HepG2 (cell line): ENCODE results near the gene TSSK1B. TPM values are rescaled to one million over a fixed set of nuclear protein-coding genes. Genes with fewer than 3 reads are reported as not detected.

Experiments used
- ATAC-seq: fragments of 200-7000 bp; cut with Tn5 transposase; 3 replicates; pipeline ENCODE4 v1.9.1; 2020; ENCODE audit warnings: mild to moderate bottlenecking, moderate library complexity
- BruUV-seq: library from RNA; stranded (reverse); fragments of 400-500 nt; replicated peaks from 2 replicates; lab custom pipeline; 2021; lab: Mats Ljungman, UMichigan
- CTCF ChIA-PET: fragments of 300-600 bp; formaldehyde crosslinking; extraction: SDS; loops from one replicate; lab custom pipeline; 2021; ENCODE audit warnings: low total read pairs, inconsistent platforms, low intra/inter-chr PET ratio; lab: Yijun Ruan, JAX
- POLR2A ChIA-PET: fragments of 350-600 bp; sonication (Branson Sonifier 250); formaldehyde crosslinking; loops from one replicate; lab custom pipeline; 2020; ENCODE audit warnings: antibody characterized with exemption, inconsistent platforms; lab: Yijun Ruan, JAX
- DNase-seq: peaks from one replicate; pipeline ENCODE4 v3.0.0-alpha.2; 2015; ENCODE audit warnings: low spot score
- FAIRE-seq: peaks from 3 replicates; lab custom pipeline; 2011; peaks lifted over from hg19 to GRCh38; lab: Jason Lieb, UNC
- H2AFZ ChIP-seq: one replicate; pipeline ENCODE4 v1.6.1; 2011; ENCODE audit warnings: low read length, inconsistent platforms
- H3K27ac ChIP-seq: fragments of 300-600 bp; 3 replicates; pipeline ENCODE4 v1.8.0; 2011; ENCODE audit warnings: mixed run types, mild to moderate bottlenecking, mixed read lengths, low read length, inconsistent platforms; ENCODE audit not compliant: insufficient read depth; ENCODE audit errors: extremely low read length
- H3K27me3 ChIP-seq, 2 experiments: fragments of 200-600 bp in 1 of 2; 2 replicates in 1 of 2; 3 replicates in 1 of 2; pipeline versions ENCODE4 v1.6.0 to v1.8.0; 2011; ENCODE audit warnings: low read length in 2 of 2, mild to moderate bottlenecking in 2 of 2, moderate library complexity in 2 of 2, inconsistent platforms in 1 of 2; ENCODE audit not compliant: insufficient read depth in 2 of 2, control insufficient read depth in 1 of 2
- H3K36me3 ChIP-seq, 2 experiments: fragments of 200-600 bp in 1 of 2; replicated peaks in 1 of 2; 2 replicates in 1 of 2; 3 replicates in 1 of 2; pipeline versions ENCODE4 v1.5.1 to v1.8.0; 2011; ENCODE audit warnings: low read length in 2 of 2, inconsistent platforms in 1 of 2; ENCODE audit not compliant: insufficient read depth in 2 of 2, control insufficient read depth in 1 of 2
- H3K4me1 ChIP-seq: 2 replicates; pipeline ENCODE4 v1.5.1; 2012; ENCODE audit warnings: low read length, inconsistent platforms; ENCODE audit not compliant: insufficient read depth
- H3K4me2 ChIP-seq: 2 replicates; pipeline ENCODE4 v1.6.0; 2011; ENCODE audit warnings: low read depth, low read length, inconsistent platforms
- H3K4me3 ChIP-seq, 3 experiments: fragments of 200-600 bp in 1 of 3; sonication (generic), shearing (Covaris generic) in 1 of 3; replicated peaks in 1 of 3; 2 replicates each; pipeline ENCODE4 v1.5.1; 2011 to 2016; ENCODE audit warnings: low read length in 3 of 3, inconsistent platforms in 2 of 3, low read depth in 2 of 3, mild to moderate bottlenecking in 2 of 3, control low read depth in 1 of 3, mixed read lengths in 1 of 3; ENCODE audit not compliant: insufficient read depth in 1 of 3
- H3K79me2 ChIP-seq: one replicate; pipeline ENCODE4 v1.6.1; 2011; ENCODE audit warnings: low read length, inconsistent platforms; ENCODE audit not compliant: insufficient read depth
- H3K9ac ChIP-seq: 2 replicates; pipeline ENCODE4 v1.6.0; 2011; ENCODE audit warnings: mild to moderate bottlenecking, low read depth, low read length, inconsistent platforms; ENCODE audit not compliant: insufficient read depth
- H3K9me3 ChIP-seq: 2 replicates; pipeline ENCODE4 v1.5.1; 2012; ENCODE audit warnings: mild to moderate bottlenecking, low read length
- H4K20me1 ChIP-seq: 2 replicates; pipeline ENCODE4 v1.6.0; 2011; ENCODE audit warnings: inconsistent platforms, mild to moderate bottlenecking, low read length, moderate library complexity; ENCODE audit not compliant: insufficient read depth
- DPF2 ChIP-seq: sonication (generic); formaldehyde crosslinking; IDR thresholded peaks from 2 replicates; pipeline ENCODE4 v1.4.0; 2020; ENCODE audit warnings: mild to moderate bottlenecking, low read depth, missing genetic modification reagents, borderline replicate concordance
- FOXC1 ChIP-seq: sonication (generic); formaldehyde crosslinking; IDR thresholded peaks from 2 replicates; pipeline ENCODE4 v1.8.0; 2022; ENCODE audit warnings: mild to moderate bottlenecking, missing genetic modification reagents, borderline replicate concordance
- HNF4A ChIP-seq: sonication (generic); formaldehyde crosslinking; IDR thresholded peaks from 2 replicates; pipeline ENCODE4 v1.4.0; 2020; ENCODE audit warnings: missing genetic modification reagents
- ISX ChIP-seq: sonication (generic); formaldehyde crosslinking; conservative IDR thresholded peaks from 2 replicates; pipeline ENCODE4 v1.5.0; 2020; ENCODE audit warnings: missing genetic modification reagents
- PITX1 ChIP-seq: sonication (generic); formaldehyde crosslinking; IDR thresholded peaks from 2 replicates; pipeline ENCODE4 v1.5.1; 2020; ENCODE audit warnings: mild to moderate bottlenecking, missing genetic modification reagents
- RFX5 ChIP-seq: IDR thresholded peaks from 2 replicates; pipeline ENCODE4 v1.6.1; 2011; ENCODE audit warnings: low read depth, low read length, improper control_type of control experiment
- TCF12 ChIP-seq, 2 experiments: fragments of 450-650 bp in 1 of 2; sonication (generic) in 1 of 2; formaldehyde crosslinking in 1 of 2; IDR thresholded peaks; 2 replicates each; pipeline versions ENCODE4 v1.6.1 to v1.8.0; 2017 to 2022; ENCODE audit warnings: antibody characterized with exemption in 1 of 2, mild to moderate bottlenecking in 1 of 2, missing genetic modification reagents in 1 of 2, moderate library complexity in 1 of 2
- TOE1 ChIP-seq: sonication (generic); formaldehyde crosslinking; IDR thresholded peaks from 2 replicates; pipeline ENCODE4 v1.4.0; 2020; ENCODE audit warnings: mild to moderate bottlenecking, missing genetic modification reagents
- ZBTB1 ChIP-seq: sonication (generic); formaldehyde crosslinking; IDR thresholded peaks from 2 replicates; pipeline ENCODE4 v1.4.0; 2020; ENCODE audit warnings: missing genetic modification reagents, borderline replicate concordance
- ZNF557 ChIP-seq: sonication (generic); formaldehyde crosslinking; IDR thresholded peaks from 2 replicates; pipeline ENCODE4 v1.4.0; 2020; ENCODE audit warnings: missing genetic modification reagents
- ZNF746 ChIP-seq: sonication (generic); formaldehyde crosslinking; IDR thresholded peaks from 2 replicates; pipeline ENCODE4 v1.8.0; 2022; ENCODE audit warnings: mild to moderate bottlenecking, missing genetic modification reagents
- ZNF83 ChIP-seq: sonication (generic); formaldehyde crosslinking; IDR thresholded peaks from 2 replicates; pipeline ENCODE4 v1.4.0; 2020; ENCODE audit warnings: missing genetic modification reagents, mild to moderate bottlenecking, borderline replicate concordance
- WGBS: methylation state at CpG from one replicate; pipeline ENCODE4 v1.1.6; 2017; ENCODE audit warnings: low lambda C conversion rate; 5-methylcytosine and 5-hydroxymethylcytosine counted together
- in situ Hi-C: cut with HindIII; loops from 2 replicates; pipeline ENCODE4 v1.10.0; 2017; ENCODE audit warnings: low pct_unique_long_range_greater_than_20kb; ENCODE audit not compliant: extremely low pct_ligation_motif_present
- intact Hi-C: fragments of 100-400 bp; cut with micrococcal nuclease; formaldehyde crosslinking; loops from one replicate; pipeline ENCODE4 v1.10.0; 2022; ENCODE audit not compliant: unreplicated experiment
- polyA plus RNA-seq, 8 experiments: library from polyadenylated mRNA; depleted of rRNA in 3 of 8; stranded (reverse) in 7 of 8; unstranded in 1 of 8; fragments of >200 nt; fragmentation: Illumina TruSeq in 4 of 8; extraction: Trizol in 4 of 8; gene quantifications; 2 replicates each; pipeline versions ENCODE4 v1.2.1 to v1.2.3, GENCODE V29; 2011 to 2016; ENCODE audit warnings: low read depth in 4 of 8, missing spikeins in 1 of 8, mixed read lengths in 1 of 8; ENCODE audit not compliant: insufficient read depth in 1 of 8
- total RNA-seq, 5 experiments: library from RNA; depleted of rRNA; stranded (reverse); fragments of >200 nt; fragmentation: Illumina TruSeq; extraction: Trizol; gene quantifications; 2 replicates each; pipeline ENCODE4 v1.2.3, GENCODE V29; 2016; ENCODE audit warnings: low read depth in 1 of 5
- TF ChIP-seq, protein P1 (sequence below): fragments of 450-650 bp; IDR thresholded peaks from 2 replicates; pipeline ENCODE4 v1.6.1; 2017; ENCODE audit warnings: mild to moderate bottlenecking
- TF ChIP-seq, protein P2 (sequence below): sonication (generic); formaldehyde crosslinking; IDR thresholded peaks from 2 replicates; pipeline ENCODE4 v1.5.1; 2020; ENCODE audit warnings: mild to moderate bottlenecking, missing genetic modification reagents, borderline replicate concordance
- TF ChIP-seq, protein P3 (sequence below): sonication (generic); formaldehyde crosslinking; IDR thresholded peaks from 2 replicates; pipeline ENCODE4 v1.4.0; 2020; ENCODE audit warnings: mild to moderate bottlenecking, missing genetic modification reagents, borderline replicate concordance

Gene TSSK1B
- total and polyA plus RNA-seq, 2 of the 13 experiments (the other 11 are each of a cell fraction or from before 2014, with no cell fraction given), result not detected

DNA sequence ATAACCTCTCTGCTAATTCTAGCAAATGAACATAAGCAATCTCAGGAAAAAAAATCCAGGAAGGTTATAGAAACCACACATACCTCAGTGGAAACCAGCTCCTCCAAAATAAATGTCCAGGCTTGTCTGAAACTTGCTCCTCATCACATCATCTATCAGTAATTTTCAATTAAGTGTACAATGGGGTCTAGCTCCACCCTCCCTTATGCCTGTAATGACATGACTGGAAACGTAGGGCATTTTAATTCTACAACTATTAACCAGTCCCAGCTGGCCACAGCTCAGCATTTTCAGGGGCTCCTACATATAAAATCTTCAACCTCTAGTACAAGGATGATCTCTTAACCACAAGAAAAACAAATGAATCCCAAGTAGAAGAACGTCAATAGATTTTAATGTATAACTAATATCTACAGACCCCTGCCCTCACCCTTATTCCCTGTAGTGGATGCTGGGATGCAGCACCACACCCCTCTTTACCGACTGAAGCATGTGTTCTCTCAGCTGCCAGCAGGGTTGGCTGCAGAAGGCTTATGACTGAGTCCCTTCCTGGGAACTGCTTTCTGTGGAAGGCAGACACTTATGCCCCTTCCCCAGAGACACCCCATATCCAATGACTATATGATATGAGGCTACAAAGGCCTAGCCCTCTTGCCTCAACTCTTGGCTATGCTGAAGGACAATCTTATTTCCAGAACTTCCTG, 6.8 kb downstream of the TSSK1B start:
- intact Hi-C loops, result no loop called here
- TF ChIP-seq ZNF746 (CRISPR knock-in tag) (no peak), DPF2 (no peak), RFX5 (no peak), HNF4A (no peak), ZBTB1 (CRISPR knock-in tag) (no peak), FOXC1 (no peak), ZNF557 (CRISPR knock-in tag) (no peak), PITX1 (CRISPR knock-in tag) (no peak), ZNF83 (no peak), TOE1 (CRISPR knock-in tag) (no peak), TCF12 (IDR thresholded peaks at IDR 0.05) (no peak), TCF12 (CRISPR knock-in tag; IDR thresholded peaks at IDR 0.05) (no peak), ISX (CRISPR knock-in tag) (no peak)
- TF ChIP-seq, protein P1, sequence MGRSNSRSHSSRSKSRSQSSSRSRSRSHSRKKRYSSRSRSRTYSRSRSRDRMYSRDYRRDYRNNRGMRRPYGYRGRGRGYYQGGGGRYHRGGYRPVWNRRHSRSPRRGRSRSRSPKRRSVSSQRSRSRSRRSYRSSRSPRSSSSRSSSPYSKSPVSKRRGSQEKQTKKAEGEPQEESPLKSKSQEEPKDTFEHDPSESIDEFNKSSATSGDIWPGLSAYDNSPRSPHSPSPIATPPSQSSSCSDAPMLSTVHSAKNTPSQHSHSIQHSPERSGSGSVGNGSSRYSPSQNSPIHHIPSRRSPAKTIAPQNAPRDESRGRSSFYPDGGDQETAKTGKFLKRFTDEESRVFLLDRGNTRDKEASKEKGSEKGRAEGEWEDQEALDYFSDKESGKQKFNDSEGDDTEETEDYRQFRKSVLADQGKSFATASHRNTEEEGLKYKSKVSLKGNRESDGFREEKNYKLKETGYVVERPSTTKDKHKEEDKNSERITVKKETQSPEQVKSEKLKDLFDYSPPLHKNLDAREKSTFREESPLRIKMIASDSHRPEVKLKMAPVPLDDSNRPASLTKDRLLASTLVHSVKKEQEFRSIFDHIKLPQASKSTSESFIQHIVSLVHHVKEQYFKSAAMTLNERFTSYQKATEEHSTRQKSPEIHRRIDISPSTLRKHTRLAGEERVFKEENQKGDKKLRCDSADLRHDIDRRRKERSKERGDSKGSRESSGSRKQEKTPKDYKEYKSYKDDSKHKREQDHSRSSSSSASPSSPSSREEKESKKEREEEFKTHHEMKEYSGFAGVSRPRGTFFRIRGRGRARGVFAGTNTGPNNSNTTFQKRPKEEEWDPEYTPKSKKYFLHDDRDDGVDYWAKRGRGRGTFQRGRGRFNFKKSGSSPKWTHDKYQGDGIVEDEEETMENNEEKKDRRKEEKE, result no peak
- TF ChIP-seq, protein P2, sequence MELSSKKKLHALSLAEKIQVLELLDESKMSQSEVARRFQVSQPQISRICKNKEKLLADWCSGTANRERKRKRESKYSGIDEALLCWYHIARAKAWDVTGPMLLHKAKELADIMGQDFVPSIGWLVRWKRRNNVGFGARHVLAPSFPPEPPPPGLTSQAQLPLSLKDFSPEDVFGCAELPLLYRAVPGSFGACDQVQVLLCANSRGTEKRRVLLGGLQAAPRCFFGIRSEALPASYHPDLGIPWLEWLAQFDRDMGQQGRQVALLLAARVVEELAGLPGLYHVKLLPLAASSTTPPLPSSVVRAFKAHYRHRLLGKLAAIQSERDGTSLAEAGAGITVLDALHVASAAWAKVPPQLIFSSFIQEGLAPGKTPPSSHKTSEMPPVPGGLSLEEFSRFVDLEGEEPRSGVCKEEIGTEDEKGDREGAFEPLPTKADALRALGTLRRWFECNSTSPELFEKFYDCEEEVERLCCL (CRISPR knock-in tag), result no peak
- TF ChIP-seq, protein P3, sequence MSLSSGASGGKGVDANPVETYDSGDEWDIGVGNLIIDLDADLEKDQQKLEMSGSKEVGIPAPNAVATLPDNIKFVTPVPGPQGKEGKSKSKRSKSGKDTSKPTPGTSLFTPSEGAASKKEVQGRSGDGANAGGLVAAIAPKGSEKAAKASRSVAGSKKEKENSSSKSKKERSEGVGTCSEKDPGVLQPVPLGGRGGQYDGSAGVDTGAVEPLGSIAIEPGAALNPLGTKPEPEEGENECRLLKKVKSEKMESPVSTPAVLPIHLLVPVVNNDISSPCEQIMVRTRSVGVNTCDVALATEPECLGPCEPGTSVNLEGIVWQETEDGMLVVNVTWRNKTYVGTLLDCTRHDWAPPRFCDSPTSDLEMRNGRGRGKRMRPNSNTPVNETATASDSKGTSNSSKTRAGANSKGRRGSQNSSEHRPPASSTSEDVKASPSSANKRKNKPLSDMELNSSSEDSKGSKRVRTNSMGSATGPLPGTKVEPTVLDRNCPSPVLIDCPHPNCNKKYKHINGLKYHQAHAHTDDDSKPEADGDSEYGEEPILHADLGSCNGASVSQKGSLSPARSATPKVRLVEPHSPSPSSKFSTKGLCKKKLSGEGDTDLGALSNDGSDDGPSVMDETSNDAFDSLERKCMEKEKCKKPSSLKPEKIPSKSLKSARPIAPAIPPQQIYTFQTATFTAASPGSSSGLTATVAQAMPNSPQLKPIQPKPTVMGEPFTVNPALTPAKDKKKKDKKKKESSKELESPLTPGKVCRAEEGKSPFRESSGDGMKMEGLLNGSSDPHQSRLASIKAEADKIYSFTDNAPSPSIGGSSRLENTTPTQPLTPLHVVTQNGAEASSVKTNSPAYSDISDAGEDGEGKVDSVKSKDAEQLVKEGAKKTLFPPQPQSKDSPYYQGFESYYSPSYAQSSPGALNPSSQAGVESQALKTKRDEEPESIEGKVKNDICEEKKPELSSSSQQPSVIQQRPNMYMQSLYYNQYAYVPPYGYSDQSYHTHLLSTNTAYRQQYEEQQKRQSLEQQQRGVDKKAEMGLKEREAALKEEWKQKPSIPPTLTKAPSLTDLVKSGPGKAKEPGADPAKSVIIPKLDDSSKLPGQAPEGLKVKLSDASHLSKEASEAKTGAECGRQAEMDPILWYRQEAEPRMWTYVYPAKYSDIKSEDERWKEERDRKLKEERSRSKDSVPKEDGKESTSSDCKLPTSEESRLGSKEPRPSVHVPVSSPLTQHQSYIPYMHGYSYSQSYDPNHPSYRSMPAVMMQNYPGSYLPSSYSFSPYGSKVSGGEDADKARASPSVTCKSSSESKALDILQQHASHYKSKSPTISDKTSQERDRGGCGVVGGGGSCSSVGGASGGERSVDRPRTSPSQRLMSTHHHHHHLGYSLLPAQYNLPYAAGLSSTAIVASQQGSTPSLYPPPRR, result no peak

More for the DNA sequence above, 6.8 kb downstream of the TSSK1B start:
- H3K4me1 ChIP-seq, result no peaks in the 10 kb centered on the region
- H3K36me3 ChIP-seq, result no peaks in the 10 kb centered on the region
- H2AFZ ChIP-seq, result no peak overlapping the region
- no peak overlapping the region for H3K27ac ChIP-seq
- CTCF ChIA-PET, result no interaction called here
- no peaks in the 10 kb centered on the region for H3K9me3 ChIP-seq
- WGBS, result 6% methylated on average over 3 of the region's 3 CpGs
- no peak for DNase-seq
- H4K20me1 ChIP-seq, result no peaks in the 10 kb centered on the region
- no peak for ATAC-seq
- H3K27me3 ChIP-seq, result peaks cover 0 to 12% of the 10 kb centered on the region in 2 experiments; a peak in 1 of 5 replicates
- no peak overlapping the region for H3K4me3 ChIP-seq
- FAIRE-seq, result no peak
- no peak overlapping the region for H3K9ac ChIP-seq
- no peak overlapping the region for H3K4me2 ChIP-seq
- in situ Hi-C loops, result no loop called here
- BruUV-seq, result no TSS peak
- no peaks in the 10 kb centered on the region for H3K79me2 ChIP-seq
- POLR2A ChIA-PET, result no interaction called here
